Tibial nerve (tissue), 4 donors: ENCODE results near the gene SPECC1. TPM values are rescaled to one million over a fixed set of nuclear protein-coding genes. Genes with fewer than 3 reads are reported as not detected.

Source experiments
- DNase-seq, 2 donors: peaks; one replicate each; pipeline ENCODE4 v3.0.0-alpha.2; 2019; ENCODE audit warnings: low spot score in 2 of 2
- H3K27ac ChIP-seq, 4 donors: fragments of 200-600 bp; sonication (generic) in 3 of 4; one replicate each; pipeline ENCODE4 v1.5.1; 2017 to 2019; ENCODE audit warnings: mild to moderate bottlenecking in 1 of 4
- H3K27me3 ChIP-seq, 2 donors: fragments of 200-600 bp; sonication (generic) in 1 of 2; one replicate each; pipeline versions ENCODE4 v1.5.1 to v1.6.0; 2017 to 2019
- H3K36me3 ChIP-seq, 3 donors: fragments of 200-600 bp; sonication (generic); one replicate each; pipeline ENCODE4 v1.5.1; 2018 to 2019
- H3K4me1 ChIP-seq, 4 donors: fragments of 200-600 bp; sonication (generic) in 3 of 4; one replicate each; pipeline ENCODE4 v1.5.1; 2017 to 2019
- H3K4me3 ChIP-seq, 4 donors: fragments of 200-600 bp; sonication (generic) in 3 of 4; one replicate each; pipeline ENCODE4 v1.5.1; 2017 to 2019; ENCODE audit warnings: mild to moderate bottlenecking in 1 of 4, moderate library complexity in 1 of 4
- H3K9me3 ChIP-seq, 4 donors: fragments of 200-600 bp; sonication (generic) in 3 of 4; one replicate each; pipeline ENCODE4 v1.5.1; 2017 to 2019
- EP300 ChIP-seq, 2 donors: sonication (generic); formaldehyde crosslinking; IDR thresholded peaks; one replicate each; pipeline ENCODE4 v1.6.1; 2017; ENCODE audit warnings: antibody characterized with exemption in 2 of 2, mild to moderate bottlenecking in 1 of 2
- POLR2A ChIP-seq, 2 donors: fragments of 450-650 bp; IDR thresholded peaks; one replicate each; pipeline ENCODE4 v1.6.1; 2017; ENCODE audit warnings: antibody characterized with exemption in 2 of 2, mild to moderate bottlenecking in 2 of 2, moderate library complexity in 2 of 2
- WGBS, 2 donors: methylation state at CpG; one replicate each; pipeline ENCODE4 v1.1.5; 2018; 5-methylcytosine and 5-hydroxymethylcytosine counted together
- total RNA-seq, 4 donors: library from RNA; depleted of rRNA; stranded (reverse); fragments of >200 nt; gene quantifications; one replicate each; pipeline ENCODE4 v1.1.0, GENCODE V29; 2016
- TF ChIP-seq, protein P1 (sequence below), 5 experiments: fragments of 200-600 bp in 3 of 5; fragments of 450-650 bp in 2 of 5; sonication (generic) in 3 of 5; IDR thresholded peaks; one replicate each; pipeline ENCODE4 v1.5.1; 2016 to 2019; ENCODE audit warnings: antibody characterized with exemption in 5 of 5, mild to moderate bottlenecking in 3 of 5, moderate library complexity in 2 of 5

Gene SPECC1
- total RNA-seq, 4 donors from 2014 or later = 63.2 to 139 (median 98.1) TPM

DNA sequence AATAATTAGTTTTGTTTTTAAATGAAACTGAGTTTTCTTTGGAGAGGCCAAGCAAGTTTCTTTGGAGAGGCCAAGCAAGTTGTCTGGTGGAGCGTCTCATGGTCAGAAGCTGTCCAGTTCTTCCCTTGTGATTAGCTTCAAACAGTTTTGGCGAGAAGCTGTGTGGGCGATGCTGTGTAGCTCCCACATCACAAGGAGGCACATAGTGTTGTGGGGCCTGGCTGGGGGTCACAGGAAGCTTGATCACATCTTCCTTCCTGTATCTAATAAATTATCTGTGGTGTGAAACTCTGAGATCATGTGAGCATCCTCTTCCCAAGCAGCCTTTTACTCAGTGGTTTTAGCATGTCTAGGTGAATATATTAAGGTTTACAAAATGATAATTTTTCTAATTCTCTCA, 33.9 kb downstream of the SPECC1 start:
- Histone ChIP-seq H3K9me3 (no peaks in the 10 kb centered on the region), H3K4me3 (no peak overlapping the region), H3K36me3 (no peaks in the 10 kb centered on the region), H3K4me1 (no peaks in the 10 kb centered on the region), H3K27me3 (no peaks in the 10 kb centered on the region), H3K27ac (no peak overlapping the region)
- TF ChIP-seq POLR2A (IDR thresholded peaks at IDR 0.05) = no peak
- TF ChIP-seq EP300 (IDR thresholded peaks at IDR 0.05) = no peak
- TF ChIP-seq, protein P1, sequence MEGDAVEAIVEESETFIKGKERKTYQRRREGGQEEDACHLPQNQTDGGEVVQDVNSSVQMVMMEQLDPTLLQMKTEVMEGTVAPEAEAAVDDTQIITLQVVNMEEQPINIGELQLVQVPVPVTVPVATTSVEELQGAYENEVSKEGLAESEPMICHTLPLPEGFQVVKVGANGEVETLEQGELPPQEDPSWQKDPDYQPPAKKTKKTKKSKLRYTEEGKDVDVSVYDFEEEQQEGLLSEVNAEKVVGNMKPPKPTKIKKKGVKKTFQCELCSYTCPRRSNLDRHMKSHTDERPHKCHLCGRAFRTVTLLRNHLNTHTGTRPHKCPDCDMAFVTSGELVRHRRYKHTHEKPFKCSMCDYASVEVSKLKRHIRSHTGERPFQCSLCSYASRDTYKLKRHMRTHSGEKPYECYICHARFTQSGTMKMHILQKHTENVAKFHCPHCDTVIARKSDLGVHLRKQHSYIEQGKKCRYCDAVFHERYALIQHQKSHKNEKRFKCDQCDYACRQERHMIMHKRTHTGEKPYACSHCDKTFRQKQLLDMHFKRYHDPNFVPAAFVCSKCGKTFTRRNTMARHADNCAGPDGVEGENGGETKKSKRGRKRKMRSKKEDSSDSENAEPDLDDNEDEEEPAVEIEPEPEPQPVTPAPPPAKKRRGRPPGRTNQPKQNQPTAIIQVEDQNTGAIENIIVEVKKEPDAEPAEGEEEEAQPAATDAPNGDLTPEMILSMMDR (IDR thresholded peaks at IDR 0.05) = no peak
- WGBS, 2 donors = 62 to 78% methylated on average over 3 of the region's 3 CpGs
- DNase-seq = no peak

DNA sequence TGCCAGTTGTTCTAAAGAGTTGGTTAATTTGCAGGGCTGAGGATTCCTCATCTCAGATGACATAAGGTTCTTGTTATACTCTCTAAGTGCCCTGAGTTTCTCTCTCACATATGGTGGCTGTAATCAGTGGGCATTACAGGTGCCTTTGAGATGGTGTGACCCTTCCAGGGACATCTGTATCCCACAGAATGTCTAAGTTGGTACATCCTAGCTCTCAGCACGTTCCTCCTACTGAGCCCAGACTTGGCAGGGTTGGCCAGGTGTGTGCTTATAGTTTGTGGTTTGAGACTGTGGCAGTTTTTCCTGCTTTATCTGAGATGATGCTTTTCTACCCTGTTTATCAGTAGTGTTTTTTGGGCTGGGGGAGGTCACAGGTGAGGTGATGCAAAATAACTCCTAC, 36.3 kb downstream of the SPECC1 start:
- 74 to 86% methylated on average over 1 of the region's 1 CpG for WGBS, 2 donors
- TF ChIP-seq, protein P1 (IDR thresholded peaks at IDR 0.05) = no peak
- no peak for TF ChIP-seq EP300 (IDR thresholded peaks at IDR 0.05)
- no peak for TF ChIP-seq POLR2A (IDR thresholded peaks at IDR 0.05)

DNA sequence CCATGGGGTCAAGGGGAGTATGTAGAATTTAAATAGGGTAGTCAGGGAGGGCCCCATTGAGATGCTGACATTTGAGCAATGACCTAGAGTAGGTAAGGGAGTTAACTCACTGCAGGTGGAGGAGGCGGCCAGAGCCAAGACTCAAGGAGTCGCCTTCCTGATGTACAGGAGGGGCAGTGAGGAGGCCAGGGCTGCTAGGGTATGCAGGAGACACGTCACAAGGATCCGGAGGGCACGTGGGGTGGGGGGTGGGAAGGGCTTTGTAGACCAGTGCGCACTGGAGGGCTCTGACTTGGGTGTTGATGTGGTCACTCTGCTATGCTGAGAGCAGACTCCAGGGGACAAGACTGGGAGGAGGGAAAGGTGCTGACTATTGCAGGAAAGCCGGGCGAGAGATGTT, 37.5 kb downstream of the SPECC1 start:
- Histone ChIP-seq H3K27ac (no peak overlapping the region), H3K36me3 (no peaks in the 10 kb centered on the region), H3K9me3 (no peaks in the 10 kb centered on the region), H3K4me1 (no peaks in the 10 kb centered on the region), H3K4me3 (no peak overlapping the region), H3K27me3 (no peaks in the 10 kb centered on the region)
- DNase-seq = no peak
- 79 to 84% methylated on average over 8 of the region's 8 CpGs for WGBS, 2 donors
- no peak for TF ChIP-seq EP300 (IDR thresholded peaks at IDR 0.05)

More for the DNA sequence above, 36.3 kb downstream of the SPECC1 start:
- H3K4me1 ChIP-seq = no peaks in the 10 kb centered on the region
- no peaks in the 10 kb centered on the region for H3K9me3 ChIP-seq
- H3K27me3 ChIP-seq = no peaks in the 10 kb centered on the region
- H3K36me3 ChIP-seq = no peaks in the 10 kb centered on the region
- DNase-seq = no peak
- H3K4me3 ChIP-seq = no peak overlapping the region
- no peak overlapping the region for H3K27ac ChIP-seq

DNA sequence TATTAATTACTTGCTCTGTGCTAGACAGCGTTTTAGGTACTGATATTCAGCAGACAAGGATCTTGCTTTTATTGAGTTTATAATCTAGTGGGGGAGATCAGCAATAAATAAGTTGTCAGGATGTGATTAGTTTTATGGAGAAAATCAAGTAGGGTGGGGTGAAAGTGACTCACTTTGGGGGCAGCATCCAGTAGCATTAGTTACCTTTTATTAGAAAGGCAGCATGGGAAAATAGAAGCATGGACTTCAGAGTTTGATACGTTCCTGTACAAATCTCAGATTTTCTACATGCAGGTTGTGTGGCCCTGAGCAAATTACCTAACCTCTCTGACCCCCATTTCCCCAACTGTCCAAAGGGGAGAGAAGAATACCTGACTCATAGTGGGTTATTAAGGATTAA, 42.5 kb downstream of the SPECC1 start:
- no peak overlapping the region for H3K27ac ChIP-seq
- no peaks in the 10 kb centered on the region for H3K27me3 ChIP-seq
- H3K4me1 ChIP-seq = no peaks in the 10 kb centered on the region
- no peak for DNase-seq
- TF ChIP-seq EP300 (IDR thresholded peaks at IDR 0.05) (no peak), POLR2A (IDR thresholded peaks at IDR 0.05) (no peak)
- TF ChIP-seq, protein P1 (IDR thresholded peaks at IDR 0.05) = no peak
- peaks cover 0 to 7% (median 0%) of the 10 kb centered on the region in 3 donors for H3K36me3 ChIP-seq
- WGBS, 2 donors = 85 to 91% methylated on average over 2 of the region's 2 CpGs
- no peak overlapping the region for H3K4me3 ChIP-seq
- H3K9me3 ChIP-seq = peaks cover 0 to 4% (median 0%) of the 10 kb centered on the region in 4 donors

DNA sequence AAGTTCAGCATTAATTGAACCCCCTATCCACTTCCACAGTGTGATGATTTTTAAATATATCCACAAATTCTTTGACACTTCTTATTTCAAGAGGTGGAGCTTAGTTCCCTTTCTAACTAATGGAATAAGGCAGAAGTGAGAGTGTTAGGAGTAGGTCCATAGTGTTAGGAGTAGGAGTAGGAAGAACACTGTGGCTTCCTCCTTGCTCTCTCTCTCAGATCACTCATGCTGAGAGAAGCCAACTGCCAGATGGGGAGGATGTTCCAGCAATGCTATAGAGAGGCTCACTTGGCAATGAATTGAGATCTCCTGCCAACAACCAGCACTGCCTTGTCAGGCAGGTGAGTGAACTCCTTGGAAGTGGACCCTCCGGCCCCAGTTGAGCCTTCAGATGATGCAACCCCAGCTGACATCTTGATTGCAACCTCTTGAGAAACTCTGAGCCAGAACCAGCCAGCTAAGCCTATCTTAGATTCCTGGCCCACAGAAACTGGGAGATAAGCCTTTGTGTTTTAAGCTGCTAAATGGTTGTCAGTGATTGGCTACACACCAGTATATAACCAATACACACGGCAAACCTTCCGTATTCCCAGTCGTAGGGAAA, 44.3 kb downstream of the SPECC1 start:
- Histone ChIP-seq H3K4me3 (no peak overlapping the region), H3K9me3 (peaks cover 0 to 4% (median 0%) of the 10 kb centered on the region in 4 donors), H3K27me3 (no peaks in the 10 kb centered on the region), H3K27ac (no peak overlapping the region), H3K4me1 (no peaks in the 10 kb centered on the region), H3K36me3 (peaks cover 0 to 7% (median 0%) of the 10 kb centered on the region in 3 donors)
- 92 to 96% methylated on average over 4 of the region's 4 CpGs for WGBS, 2 donors
- no peak for TF ChIP-seq EP300 (IDR thresholded peaks at IDR 0.05)
- TF ChIP-seq POLR2A (IDR thresholded peaks at IDR 0.05) = no peak
- TF ChIP-seq, protein P1 (IDR thresholded peaks at IDR 0.05) = no peak
- no peak for DNase-seq
